ENCODE measurements around the gene ZPBP. TPM values are rescaled to one million over a fixed set of nuclear protein-coding genes. Genes with fewer than 3 reads are reported as not detected.

ZPBP gene
- total RNA-seq, 1 experiment from 2014 or later: not detected

GRCh38 chr7:49974035-49974434 lies 119.0 kb downstream of the ZPBP start:
- ChIA-PET POLR2A (ENCODE audit: unreplicated experiment) (no interaction called here), CTCF (no interaction called here)
- Histone ChIP-seq H2AFZ (no peak overlapping the region), H3K79me2 (ENCODE audit: low read depth) (no peaks in the 10 kb centered on the region), H3K4me2 (no peak overlapping the region), H3K27me3 (ENCODE audit: insufficient read depth, low read depth) (peaks cover 14% of the 10 kb centered on the region; the same call in 1 of the 2 replicates), H3K4me3 (no peak overlapping the region), H3K4me1 (replicated peaks; ENCODE audit: insufficient read depth) (no peaks in the 10 kb centered on the region), H3F3A (ENCODE audit: insufficient read depth, low read depth) (no peaks in the 10 kb centered on the region), H3K27ac (no peak overlapping the region), H3K9me2 (ENCODE audit: insufficient read depth) (no peaks in the 10 kb centered on the region), H3K9me3 (ENCODE audit: insufficient read depth, low read depth) (no peaks in the 10 kb centered on the region), H4K20me1 (ENCODE audit: insufficient read depth) (no peaks in the 10 kb centered on the region), H3K36me3 (ENCODE audit: low read depth) (no peaks in the 10 kb centered on the region)
- no TSS peak for BruUV-seq (replicated peaks)
- no peak for TF ChIP-seq CTCF (conservative IDR thresholded peaks at IDR 0.05)
- TF ChIP-seq EZH2 (IDR thresholded peaks at IDR 0.05; ENCODE audit: low read depth): no peak
- no peak for DNase-seq
- intact Hi-C loops (cut with micrococcal nuclease; ENCODE audit: unreplicated experiment): no loop called here

- POLR2A ChIA-PET (ENCODE audit: unreplicated experiment): no interaction called here
Measured at GRCh38 chr7:49937608-49938007, 155.4 kb downstream of the ZPBP start.

GRCh38 chr7:49931627-49932026 lies 161.4 kb downstream of the ZPBP start:
- no peak overlapping the region for H3K4me2 ChIP-seq
- ChIA-PET CTCF (no interaction called here), POLR2A (ENCODE audit: unreplicated experiment) (no interaction called here)
- no peak overlapping the region for H2AFZ ChIP-seq
- H3K4me1 ChIP-seq (replicated peaks; ENCODE audit: insufficient read depth): no peaks in the 10 kb centered on the region
- no peak for DNase-seq
- H3K27me3 ChIP-seq (ENCODE audit: insufficient read depth, low read depth): no peaks in the 10 kb centered on the region
- no peaks in the 10 kb centered on the region for H3K79me2 ChIP-seq (ENCODE audit: low read depth)
- TF ChIP-seq EZH2 (IDR thresholded peaks at IDR 0.05; ENCODE audit: low read depth) (no peak), CTCF (conservative IDR thresholded peaks at IDR 0.05) (no peak)
- H3K36me3 ChIP-seq (ENCODE audit: low read depth): no peaks in the 10 kb centered on the region
- no peak overlapping the region for H3K4me3 ChIP-seq
- H3K9me2 ChIP-seq (ENCODE audit: insufficient read depth): no peaks in the 10 kb centered on the region
- H3F3A ChIP-seq (ENCODE audit: insufficient read depth, low read depth): no peaks in the 10 kb centered on the region; the same call in 1 of the 2 replicates
- no TSS peak for BruUV-seq (replicated peaks)
- no peak overlapping the region for H3K27ac ChIP-seq
- H3K9me3 ChIP-seq (ENCODE audit: insufficient read depth, low read depth): no peaks in the 10 kb centered on the region
- H4K20me1 ChIP-seq (ENCODE audit: insufficient read depth): no peaks in the 10 kb centered on the region
- intact Hi-C loops (cut with micrococcal nuclease; ENCODE audit: unreplicated experiment): no loop called here

More at GRCh38 chr7:49937608-49938007, 155.4 kb downstream of the ZPBP start:
- Histone ChIP-seq H3K9me3 (ENCODE audit: insufficient read depth, low read depth) (no peaks in the 10 kb centered on the region; the same call in 1 of the 2 replicates), H3K4me1 (replicated peaks; ENCODE audit: insufficient read depth) (no peaks in the 10 kb centered on the region), H4K20me1 (ENCODE audit: insufficient read depth) (no peaks in the 10 kb centered on the region), H2AFZ (no peak overlapping the region), H3K4me2 (no peak overlapping the region), H3K27me3 (ENCODE audit: insufficient read depth, low read depth) (no peaks in the 10 kb centered on the region), H3K4me3 (no peak overlapping the region), H3K79me2 (ENCODE audit: low read depth) (no peaks in the 10 kb centered on the region), H3K9me2 (ENCODE audit: insufficient read depth) (0 out of 2 replicates have a peak, but pooled peaks cover 3% of the 10 kb centered on the region), H3F3A (ENCODE audit: insufficient read depth, low read depth) (no peaks in the 10 kb centered on the region; the same call in 1 of the 2 replicates), H3K27ac (no peak overlapping the region), H3K36me3 (ENCODE audit: low read depth) (no peaks in the 10 kb centered on the region)
- no TSS peak for BruUV-seq (replicated peaks)
- TF ChIP-seq EZH2 (IDR thresholded peaks at IDR 0.05; ENCODE audit: low read depth) (no peak), CTCF (conservative IDR thresholded peaks at IDR 0.05) (no peak)
- CTCF ChIA-PET: no interaction called here
- intact Hi-C loops (cut with micrococcal nuclease; ENCODE audit: unreplicated experiment): no loop called here
- no peak for DNase-seq

All from PC-9 (cell line).